B cell (primary cell): ENCODE results near the gene LYST. TPM values are rescaled to one million over a fixed set of nuclear protein-coding genes. Genes with fewer than 3 reads are reported as not detected.

Source experiments
- ATAC-seq: fragments of 200-7000 bp; cut with Tn5 transposase; one replicate; pipeline ENCODE4 v1.10.0; 2021; ENCODE audit warnings: low read depth, mild to moderate bottlenecking, moderate number of reproducible peaks, moderate library complexity
- CTCF ChIA-PET: fragments of 350-600 bp; sonication (Branson Sonifier 250); formaldehyde crosslinking; loops from one replicate; lab custom pipeline; 2021; ENCODE audit warnings: antibody characterized with exemption, inconsistent platforms; lab: Charles Lee
- POLR2A ChIA-PET: fragments of 350-600 bp; sonication (Branson Sonifier 250); formaldehyde crosslinking; loops from one replicate; lab custom pipeline; 2021; ENCODE audit warnings: antibody characterized with exemption; lab: Charles Lee
- DNase-seq: peaks from one replicate; pipeline ENCODE4 v3.0.0; 2013
- H2AFZ ChIP-seq: 2 replicates; pipeline ENCODE4 v1.6.1; 2012; ENCODE audit warnings: mild to moderate bottlenecking, low read depth, low read length; ENCODE audit not compliant: insufficient read depth, poor library complexity, severe bottlenecking
- H3K27ac ChIP-seq, 2 donors: 1 replicate in 1 of 2; 2 replicates in 1 of 2; pipeline ENCODE4 v1.5.1; 2012 to 2013; ENCODE audit warnings: low read length in 2 of 2, mild to moderate bottlenecking in 2 of 2, moderate library complexity in 1 of 2
- H3K27me3 ChIP-seq, 4 experiments: fragments of 200-600 bp in 1 of 4; sonication (generic) in 1 of 4; replicated peaks in 1 of 4; 1 replicate in 2 of 4; 2 replicates in 2 of 4; pipeline versions ENCODE4 v1.6.1 to v1.7.0; 2013 to 2016; ENCODE audit warnings: low read length in 3 of 4, mild to moderate bottlenecking in 2 of 4, mixed read lengths in 1 of 4, moderate library complexity in 1 of 4; ENCODE audit not compliant: insufficient read depth in 4 of 4, control insufficient read depth in 3 of 4; ENCODE audit errors: control extremely low read depth in 1 of 4
- H3K36me3 ChIP-seq, 2 experiments: replicated peaks in 1 of 2; 1 replicate in 1 of 2; 2 replicates in 1 of 2; pipeline versions ENCODE4 v1.6.1 to v1.7.1; 2013; ENCODE audit warnings: low read length in 1 of 2; ENCODE audit not compliant: insufficient read depth in 2 of 2, control insufficient read depth in 1 of 2; ENCODE audit errors: control extremely low read depth in 1 of 2, extremely low read depth in 1 of 2
- H3K4me1 ChIP-seq, 2 donors: fragments of 200-600 bp in 1 of 2; sonication (generic) in 1 of 2; 1 replicate in 1 of 2; 2 replicates in 1 of 2; pipeline versions ENCODE4 v1.5.1 to v1.6.1; 2013 to 2017; ENCODE audit warnings: low read length in 2 of 2; ENCODE audit not compliant: control insufficient read depth in 2 of 2, insufficient read depth in 2 of 2
- H3K4me2 ChIP-seq: replicated peaks from 2 replicates; pipeline ENCODE3; 2012; ENCODE audit warnings: mild to moderate bottlenecking, low read depth, low read length; ENCODE audit not compliant: poor library complexity, severe bottlenecking
- H3K4me3 ChIP-seq, 5 experiments: fragments of 200-600 bp in 1 of 5; sonication (generic) in 1 of 5; 1 replicate in 3 of 5; 2 replicates in 2 of 5; pipeline versions ENCODE4 v1.5.1 to v1.7.0; 2011 to 2016; ENCODE audit warnings: low read length in 4 of 5, mild to moderate bottlenecking in 4 of 5, low read depth in 2 of 5, control low read depth in 1 of 5, moderate library complexity in 1 of 5; ENCODE audit not compliant: insufficient read depth in 1 of 5; ENCODE audit errors: control extremely low read depth in 1 of 5, extremely low read depth in 1 of 5
- H3K79me2 ChIP-seq: fragments of 200-600 bp; sonication (generic); one replicate; pipeline ENCODE4 v1.6.0; 2016; ENCODE audit warnings: low read length; ENCODE audit not compliant: control insufficient read depth, insufficient read depth
- H3K9ac ChIP-seq: fragments of 200-600 bp; sonication (generic); 2 replicates; pipeline ENCODE4 v1.6.1; 2017; ENCODE audit warnings: mild to moderate bottlenecking, low read length, moderate library complexity
- H3K9me3 ChIP-seq, 3 donors: one replicate each; pipeline versions ENCODE4 v1.6.1 to v1.7.1; 2013; ENCODE audit warnings: low read length in 2 of 3; ENCODE audit not compliant: control insufficient read depth in 2 of 3, insufficient read depth in 1 of 3; ENCODE audit errors: control extremely low read depth in 1 of 3
- H4K20me1 ChIP-seq: 2 replicates; pipeline ENCODE4 v1.6.0; 2012; ENCODE audit warnings: mild to moderate bottlenecking, low read length; ENCODE audit not compliant: insufficient read depth, control insufficient read depth, poor library complexity, severe bottlenecking
- H3K27ac Mint-ChIP-seq: one replicate; pipeline ENCODE4 v1.8.0; 2021; ENCODE audit warnings: mixed read lengths
- H3K27me3 Mint-ChIP-seq: one replicate; pipeline ENCODE4 v1.8.0; 2021; ENCODE audit warnings: mixed read lengths
- H3K4me1 Mint-ChIP-seq: one replicate; pipeline ENCODE4 v1.8.0; 2021; ENCODE audit warnings: mixed read lengths
- H3K4me3 Mint-ChIP-seq: one replicate; pipeline ENCODE4 v1.8.0; 2021; ENCODE audit warnings: mixed read lengths
- H3K9me3 Mint-ChIP-seq: one replicate; pipeline ENCODE4 v1.8.0; 2022; ENCODE audit warnings: mixed read lengths; ENCODE audit not compliant: insufficient read depth
- CTCF ChIP-seq: fragments of 200-600 bp; IDR thresholded peaks from one replicate; pipeline ENCODE4 v1.8.0; 2022; ENCODE audit warnings: antibody characterized with exemption, mild to moderate bottlenecking
- EZH2 ChIP-seq: IDR thresholded peaks from 2 replicates; pipeline ENCODE4 v1.6.1; 2012; ENCODE audit warnings: borderline replicate concordance, low read depth, mild to moderate bottlenecking, moderate library complexity, low read length; ENCODE audit not compliant: insufficient read depth, poor library complexity, severe bottlenecking
- WGBS: methylation state at CpG from one replicate; pipeline ENCODE4 v1.1.5; 2013; ENCODE audit warnings: missing lambda C conversion rate; ENCODE audit not compliant: insufficient coverage; 5-methylcytosine and 5-hydroxymethylcytosine counted together
- intact Hi-C: fragments of 100-400 bp; cut with micrococcal nuclease; formaldehyde crosslinking; loops from one replicate; pipeline ENCODE4 v1.10.0; 2022
- polyA plus RNA-seq: library from polyadenylated mRNA; depleted of rRNA; stranded (reverse); fragments of >200 nt; gene quantifications from 2 replicates; pipeline ENCODE4 v1.2.3, GENCODE V29; 2012
- total RNA-seq, 2 donors: library from RNA; stranded (reverse); fragments of 120-200 nt in 1 of 2; gene quantifications; 1 replicate in 1 of 2; 2 replicates in 1 of 2; pipeline versions ENCODE4 v1.2.3 to v1.2.4, GENCODE V29; 2013 to 2022

Gene LYST
- total and polyA plus RNA-seq, 2 donors (not counting 1 experiment from before 2014, with no cell fraction given), result 50.4 to 120 TPM

GRCh38 chr1:235863699-235864093 is 3.0 kb downstream of the LYST start:
- no peaks in the 10 kb centered on the region for H3K27me3 Mint-ChIP-seq
- CTCF ChIA-PET, result interaction anchor here (2.4 to 7.8 kb wide), 2 partner anchors 18 to 108 kb away, joined by 11 to 85 read pairs; no protein-coding TSS in a partner anchor
- H3K4me1 Mint-ChIP-seq, result peaks cover 50% of the 10 kb centered on the region
- peaks cover 79% of the 10 kb centered on the region for H3K79me2 ChIP-seq
- POLR2A ChIA-PET, result no interaction called here
- 96% methylated on average over 3 of the region's 4 CpGs for WGBS
- H3K27ac Mint-ChIP-seq, result peak overlapping the region; percentile 28
- intact Hi-C loops, result no loop called here
- no peaks in the 10 kb centered on the region for H3K9me3 ChIP-seq
- H3K36me3 ChIP-seq, result peaks cover 0 to 2% of the 10 kb centered on the region in 2 experiments
- no peak overlapping the region for H2AFZ ChIP-seq
- no peaks in the 10 kb centered on the region for H3K27me3 ChIP-seq
- peak overlapping the region; percentile 91 for H3K4me3 Mint-ChIP-seq
- peaks cover 14% of the 10 kb centered on the region for H4K20me1 ChIP-seq
- H3K27ac ChIP-seq, result no peak overlapping the region
- H3K9ac ChIP-seq, result no peak overlapping the region
- no peak overlapping the region for H3K4me3 ChIP-seq
- no peak for DNase-seq
- TF ChIP-seq CTCF, result no peak
- TF ChIP-seq EZH2, result no peak
- peaks cover 37 to 50% of the 10 kb centered on the region in 2 donors for H3K4me1 ChIP-seq
- no peaks in the 10 kb centered on the region for H3K9me3 Mint-ChIP-seq
- H3K4me2 ChIP-seq, result no peak overlapping the region
- ATAC-seq, result no peak

GRCh38 chr1:235861857-235862256 is 4.8 kb downstream of the LYST start:
- no peak overlapping the region for H3K4me3 Mint-ChIP-seq

More at GRCh38 chr1:235861857-235862256, 4.8 kb downstream of the LYST start:
- TF ChIP-seq EZH2 (no peak), CTCF (no peak)
- H3K79me2 ChIP-seq, result peaks cover 98% of the 10 kb centered on the region
- DNase-seq (no peak), ATAC-seq (no peak)
- Mint-ChIP-seq H3K4me1 (peaks cover 51% of the 10 kb centered on the region), H3K27ac (no peak overlapping the region), H3K9me3 (no peaks in the 10 kb centered on the region), H3K27me3 (no peaks in the 10 kb centered on the region)
- H3K4me1 ChIP-seq, result peaks cover 24 to 43% of the 10 kb centered on the region in 2 donors
- H3K4me3 ChIP-seq, result no peak overlapping the region
- H3K4me2 ChIP-seq, result no peak overlapping the region
- peaks cover 0 to 2% of the 10 kb centered on the region in 2 experiments for H3K36me3 ChIP-seq
- no peak overlapping the region for H3K27ac ChIP-seq
- H3K9me3 ChIP-seq, result no peaks in the 10 kb centered on the region
- CTCF ChIA-PET, result interaction anchor here (2.4 to 7.8 kb wide), 2 partner anchors 16 to 110 kb away, joined by 11 to 85 read pairs; no protein-coding TSS in a partner anchor
- no peak overlapping the region for H3K9ac ChIP-seq
- POLR2A ChIA-PET, result no interaction called here
- no peak overlapping the region for H2AFZ ChIP-seq
- H3K27me3 ChIP-seq, result no peaks in the 10 kb centered on the region
- H4K20me1 ChIP-seq, result peaks cover 19% of the 10 kb centered on the region
- intact Hi-C loops, result no loop called here
